ENCODE data around the gene TNFRSF19. TPM values are rescaled to one million over a fixed set of nuclear protein-coding genes. Genes with fewer than 3 reads are reported as not detected.

TNFRSF19 gene
- total and polyA plus RNA-seq, 10 of the 15 experiments (the other 5 are each of a cell fraction or from before 2014, with no cell fraction given): 16.4 to 46.2 (median 35.4) TPM

DNA sequence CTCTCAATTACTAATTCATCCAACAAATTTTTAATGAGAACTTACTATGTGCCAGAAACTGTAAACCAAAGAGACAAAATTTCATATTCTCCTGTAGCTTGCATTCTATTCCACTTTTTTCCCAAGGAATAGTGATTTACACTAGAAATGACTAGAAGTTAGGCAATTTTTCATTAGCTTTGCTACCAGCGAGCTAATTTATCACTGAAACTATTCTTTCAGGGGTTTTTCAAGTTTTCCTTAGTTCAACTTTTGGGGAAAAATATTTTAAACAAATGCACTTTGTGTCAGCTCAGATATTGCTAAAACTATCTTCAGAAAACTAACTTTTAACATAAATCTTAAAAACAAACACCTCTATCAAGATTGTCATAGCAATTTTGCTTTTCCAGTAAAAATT lies 5.4 kb downstream of the TNFRSF19 start:
- CTCF ChIA-PET: interaction anchor here (0.7 to 1.4 kb wide), 2 partner anchors 8 to 298 kb away, joined by 3 to 5 read pairs; no protein-coding TSS in a partner anchor

More for the DNA sequence above, 5.4 kb downstream of the TNFRSF19 start:
- H3K4me3 ChIP-seq: peak overlapping the region; percentile 21
- no peak for FAIRE-seq
- ChIA-PET POLR2A (interaction anchor here (1.2 kb wide), 1 partner anchor 12 kb away, joined by 3 read pairs; no protein-coding TSS in a partner anchor), SMC1A (ENCODE audit: uncharacterized antibody, unreplicated experiment) (interaction anchor here (1.2 to 1.9 kb wide), 2 partner anchors 13 to 15 kb away, joined by 5 to 6 read pairs; no protein-coding TSS in a partner anchor), RAD21 (ENCODE audit: unreplicated experiment) (interaction anchor here (0.7 to 1.5 kb wide), 4 partner anchors 11 to 314 kb away, joined by 3 to 4 read pairs (median 3); no protein-coding TSS in a partner anchor)
- H2AFZ ChIP-seq (ENCODE audit: control insufficient read depth, low read depth, low read length): no peak overlapping the region
- TF ChIP-seq TARDBP (IDR thresholded peaks at IDR 0.05; ENCODE audit: borderline replicate concordance) (no peak), SREBF1 (IDR thresholded peaks at IDR 0.05; ENCODE audit: low read length) (no peak)
- TF ChIP-seq, protein P1, sequence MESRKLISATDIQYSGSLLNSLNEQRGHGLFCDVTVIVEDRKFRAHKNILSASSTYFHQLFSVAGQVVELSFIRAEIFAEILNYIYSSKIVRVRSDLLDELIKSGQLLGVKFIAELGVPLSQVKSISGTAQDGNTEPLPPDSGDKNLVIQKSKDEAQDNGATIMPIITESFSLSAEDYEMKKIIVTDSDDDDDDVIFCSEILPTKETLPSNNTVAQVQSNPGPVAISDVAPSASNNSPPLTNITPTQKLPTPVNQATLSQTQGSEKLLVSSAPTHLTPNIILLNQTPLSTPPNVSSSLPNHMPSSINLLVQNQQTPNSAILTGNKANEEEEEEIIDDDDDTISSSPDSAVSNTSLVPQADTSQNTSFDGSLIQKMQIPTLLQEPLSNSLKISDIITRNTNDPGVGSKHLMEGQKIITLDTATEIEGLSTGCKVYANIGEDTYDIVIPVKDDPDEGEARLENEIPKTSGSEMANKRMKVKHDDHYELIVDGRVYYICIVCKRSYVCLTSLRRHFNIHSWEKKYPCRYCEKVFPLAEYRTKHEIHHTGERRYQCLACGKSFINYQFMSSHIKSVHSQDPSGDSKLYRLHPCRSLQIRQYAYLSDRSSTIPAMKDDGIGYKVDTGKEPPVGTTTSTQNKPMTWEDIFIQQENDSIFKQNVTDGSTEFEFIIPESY (IDR thresholded peaks at IDR 0.05): no peak
- TF ChIP-seq, protein P2, sequence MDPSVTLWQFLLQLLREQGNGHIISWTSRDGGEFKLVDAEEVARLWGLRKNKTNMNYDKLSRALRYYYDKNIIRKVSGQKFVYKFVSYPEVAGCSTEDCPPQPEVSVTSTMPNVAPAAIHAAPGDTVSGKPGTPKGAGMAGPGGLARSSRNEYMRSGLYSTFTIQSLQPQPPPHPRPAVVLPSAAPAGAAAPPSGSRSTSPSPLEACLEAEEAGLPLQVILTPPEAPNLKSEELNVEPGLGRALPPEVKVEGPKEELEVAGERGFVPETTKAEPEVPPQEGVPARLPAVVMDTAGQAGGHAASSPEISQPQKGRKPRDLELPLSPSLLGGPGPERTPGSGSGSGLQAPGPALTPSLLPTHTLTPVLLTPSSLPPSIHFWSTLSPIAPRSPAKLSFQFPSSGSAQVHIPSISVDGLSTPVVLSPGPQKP (IDR thresholded peaks at IDR 0.05; ENCODE audit: low read depth, low read length): no peak
- TF ChIP-seq, protein P3, sequence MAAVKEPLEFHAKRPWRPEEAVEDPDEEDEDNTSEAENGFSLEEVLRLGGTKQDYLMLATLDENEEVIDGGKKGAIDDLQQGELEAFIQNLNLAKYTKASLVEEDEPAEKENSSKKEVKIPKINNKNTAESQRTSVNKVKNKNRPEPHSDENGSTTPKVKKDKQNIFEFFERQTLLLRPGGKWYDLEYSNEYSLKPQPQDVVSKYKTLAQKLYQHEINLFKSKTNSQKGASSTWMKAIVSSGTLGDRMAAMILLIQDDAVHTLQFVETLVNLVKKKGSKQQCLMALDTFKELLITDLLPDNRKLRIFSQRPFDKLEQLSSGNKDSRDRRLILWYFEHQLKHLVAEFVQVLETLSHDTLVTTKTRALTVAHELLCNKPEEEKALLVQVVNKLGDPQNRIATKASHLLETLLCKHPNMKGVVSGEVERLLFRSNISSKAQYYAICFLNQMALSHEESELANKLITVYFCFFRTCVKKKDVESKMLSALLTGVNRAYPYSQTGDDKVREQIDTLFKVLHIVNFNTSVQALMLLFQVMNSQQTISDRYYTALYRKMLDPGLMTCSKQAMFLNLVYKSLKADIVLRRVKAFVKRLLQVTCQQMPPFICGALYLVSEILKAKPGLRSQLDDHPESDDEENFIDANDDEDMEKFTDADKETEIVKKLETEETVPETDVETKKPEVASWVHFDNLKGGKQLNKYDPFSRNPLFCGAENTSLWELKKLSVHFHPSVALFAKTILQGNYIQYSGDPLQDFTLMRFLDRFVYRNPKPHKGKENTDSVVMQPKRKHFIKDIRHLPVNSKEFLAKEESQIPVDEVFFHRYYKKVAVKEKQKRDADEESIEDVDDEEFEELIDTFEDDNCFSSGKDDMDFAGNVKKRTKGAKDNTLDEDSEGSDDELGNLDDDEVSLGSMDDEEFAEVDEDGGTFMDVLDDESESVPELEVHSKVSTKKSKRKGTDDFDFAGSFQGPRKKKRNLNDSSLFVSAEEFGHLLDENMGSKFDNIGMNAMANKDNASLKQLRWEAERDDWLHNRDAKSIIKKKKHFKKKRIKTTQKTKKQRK (IDR thresholded peaks at IDR 0.05; ENCODE audit: low read depth, low read length): no peak
- no TSS peak for BruUV-seq (replicated peaks)
- H3K9ac ChIP-seq (ENCODE audit: control insufficient read depth, insufficient read depth, low read length): no peak overlapping the region
- peaks cover 92% of the 10 kb centered on the region for H3K79me2 ChIP-seq (ENCODE audit: control insufficient read depth, insufficient read depth, low read length)
- intact Hi-C loops (cut with micrococcal nuclease; ENCODE audit: unreplicated experiment): loop anchor here (5.0 to 10.0 kb wide), 4 partner anchors 42 to 312 kb away; partner anchors contain the start of gene MIPEP
- in situ Hi-C loops (cut with MboI): no loop called here
- no peaks in the 10 kb centered on the region for H3K27me3 ChIP-seq (replicated peaks in 1 of 2; ENCODE audit: control insufficient read depth in 2 of 2, insufficient read depth in 2 of 2, low read length in 1 of 2)
- H4K20me1 ChIP-seq (ENCODE audit: control insufficient read depth, insufficient read depth): no peaks in the 10 kb centered on the region
- no peaks in the 10 kb centered on the region; the same call in 2 of the 3 replicates for H3K9me3 ChIP-seq (replicated peaks; ENCODE audit: control insufficient read depth, insufficient read depth, low read length)
- 0% methylated on average over 1 of the region's 1 CpG for WGBS (ENCODE audit: insufficient coverage, insufficient replicate concordance, low lambda C conversion rate, missing lambda C conversion rate)
- peaks cover 0 to 4% of the 10 kb centered on the region in 2 experiments; a peak in 1 of 4 replicates for H3K36me3 ChIP-seq (ENCODE audit: control insufficient read depth in 2 of 2, insufficient read depth in 2 of 2, low read length in 1 of 2)
- no peak for ATAC-seq
- peak overlapping the region; percentile 63 for H3K27ac ChIP-seq (ENCODE audit: control insufficient read depth, insufficient read depth)
- DNase-seq (ENCODE audit: low read depth, low spot score): no peak
- H3K4me1 ChIP-seq (ENCODE audit: control insufficient read depth, insufficient read depth, low read length): peaks cover 17% of the 10 kb centered on the region
- H3K4me2 ChIP-seq (ENCODE audit: control insufficient read depth, insufficient read depth): peak overlapping the region; percentile 70; the same call in 1 of the 2 replicates

All from GM12878 (cell line).